Fibroblast of lung (primary cell): ENCODE data around the gene KIAA1614. TPM values are rescaled to one million over a fixed set of nuclear protein-coding genes. Genes with fewer than 3 reads are reported as not detected.

Experiments used
- DNase-seq, 2 donors: peaks; one replicate each; pipeline versions ENCODE4 v3.0.0 to v3.0.0-alpha.2; 2010; ENCODE audit warnings: low read depth in 2 of 2
- H2AFZ ChIP-seq: 2 replicates; pipeline ENCODE4 v1.5.1; 2012; ENCODE audit warnings: low read length, control low read depth, inconsistent platforms
- H3K27ac ChIP-seq: 2 replicates; pipeline ENCODE4 v1.5.1; 2011; ENCODE audit warnings: low read length, control low read depth; ENCODE audit not compliant: insufficient read depth
- H3K27me3 ChIP-seq: 2 replicates; pipeline ENCODE4 v1.5.1; 2011; ENCODE audit warnings: mild to moderate bottlenecking, low read length; ENCODE audit not compliant: control insufficient read depth, insufficient read depth
- H3K36me3 ChIP-seq: 2 replicates; pipeline ENCODE4 v1.5.1; 2011; ENCODE audit warnings: low read length; ENCODE audit not compliant: control insufficient read depth, insufficient read depth
- H3K4me1 ChIP-seq: 2 replicates; pipeline ENCODE4 v1.5.1; 2011; ENCODE audit warnings: low read length; ENCODE audit not compliant: control insufficient read depth, insufficient read depth; ENCODE audit errors: extremely low read depth
- H3K4me2 ChIP-seq: 2 replicates; pipeline ENCODE4 v1.5.1; 2011; ENCODE audit warnings: low read length, control low read depth; ENCODE audit not compliant: insufficient read depth; ENCODE audit errors: extremely low read depth
- H3K4me3 ChIP-seq, 4 experiments: fragments of 200-600 bp in 1 of 4; sonication (generic) in 1 of 4; replicated peaks in 1 of 4; 2 replicates each; pipeline ENCODE4 v1.5.1; 2011 to 2016; ENCODE audit warnings: low read length in 4 of 4, low read depth in 3 of 4, mild to moderate bottlenecking in 3 of 4, control low read depth in 2 of 4, inconsistent platforms in 1 of 4, mixed read lengths in 1 of 4; ENCODE audit not compliant: insufficient read depth in 1 of 4; ENCODE audit errors: control extremely low read depth in 1 of 4
- H3K79me2 ChIP-seq: 2 replicates; pipeline ENCODE4 v1.5.1; 2012; ENCODE audit warnings: mild to moderate bottlenecking, low read length, inconsistent platforms; ENCODE audit not compliant: control insufficient read depth, insufficient read depth
- H3K9ac ChIP-seq: 2 replicates; pipeline ENCODE4 v1.5.1; 2011; ENCODE audit warnings: mild to moderate bottlenecking, low read length, control low read depth; ENCODE audit not compliant: insufficient read depth
- H3K9me3 ChIP-seq: 2 replicates; pipeline ENCODE4 v1.5.1; 2012; ENCODE audit warnings: low read depth, low read length; ENCODE audit not compliant: control insufficient read depth, insufficient read depth
- H4K20me1 ChIP-seq: 2 replicates; pipeline ENCODE4 v1.5.1; 2011; ENCODE audit warnings: low read length; ENCODE audit not compliant: control insufficient read depth, insufficient read depth; ENCODE audit errors: extremely low read depth
- CTCF ChIP-seq, 2 donors: IDR thresholded peaks in 1 of 2; conservative IDR thresholded peaks in 1 of 2; 1 replicate in 1 of 2; 2 replicates in 1 of 2; pipeline ENCODE4 v1.5.1; 2011 to 2012; ENCODE audit warnings: low read length in 2 of 2, control low read depth in 1 of 2, inconsistent platforms in 1 of 2, low read depth in 1 of 2, mild to moderate bottlenecking in 1 of 2
- EZH2 ChIP-seq: IDR thresholded peaks from 2 replicates; pipeline ENCODE4 v1.5.1; 2012; ENCODE audit warnings: low read length, control low read depth, mild to moderate bottlenecking; ENCODE audit errors: missing control alignments
- polyA plus RNA-seq, 2 donors: library from polyadenylated mRNA; depleted of rRNA in 1 of 2; stranded (reverse) in 1 of 2; unstranded in 1 of 2; fragments of >200 nt; gene quantifications; 2 replicates each; pipeline ENCODE4 v1.2.1, GENCODE V29; 2011 to 2012; ENCODE audit warnings: missing spikeins in 1 of 2
- total RNA-seq: library from RNA; depleted of rRNA; stranded (reverse); fragments of >200 nt; gene quantifications from 2 replicates; pipeline ENCODE4 v1.2.1, GENCODE V29; 2014

The KIAA1614 gene
- total and polyA plus RNA-seq, 2 donors (not counting 1 experiment from before 2014, with no cell fraction given), result 3.0 to 8.1 TPM

- no peak for DNase-seq
- no peaks in the 10 kb centered on the region for H3K9me3 ChIP-seq
- H3K27me3 ChIP-seq, result no peaks in the 10 kb centered on the region
- peaks cover 5% of the 10 kb centered on the region for H3K4me1 ChIP-seq
- no peak overlapping the region for H3K9ac ChIP-seq
- no peak overlapping the region for H3K4me3 ChIP-seq
- no peaks in the 10 kb centered on the region for H4K20me1 ChIP-seq
- no peaks in the 10 kb centered on the region for H3K36me3 ChIP-seq
- H2AFZ ChIP-seq, result no peak overlapping the region
- H3K4me2 ChIP-seq, result no peak overlapping the region
- TF ChIP-seq CTCF (conservative IDR thresholded peaks at IDR 0.05 in 1 of 2, IDR thresholded peaks at IDR 0.05 in 1 of 2; ENCODE audit: low read depth in 1 of 2, low read length in 2 of 2) (no peak), EZH2 (no peak)
- no peak overlapping the region for H3K27ac ChIP-seq
- peaks cover 4% of the 10 kb centered on the region for H3K79me2 ChIP-seq
Observed at GRCh38 chr1:180909462-180909976, 3.2 kb upstream of the KIAA1614 start.

- H3K9ac ChIP-seq, result peak overlapping the region; percentile 85
- H4K20me1 ChIP-seq, result no peaks in the 10 kb centered on the region
- peak overlapping the region; percentile 75 for H3K27ac ChIP-seq
- TF ChIP-seq EZH2 (no peak), CTCF (conservative IDR thresholded peaks at IDR 0.05 in 1 of 2, IDR thresholded peaks at IDR 0.05 in 1 of 2; ENCODE audit: low read depth in 1 of 2, low read length in 2 of 2) (no peak)
- H3K4me2 ChIP-seq, result peak overlapping the region; percentile 92
- peaks cover 4% of the 10 kb centered on the region for H3K79me2 ChIP-seq
- peak overlapping the region; percentile 80 for H2AFZ ChIP-seq
- no peaks in the 10 kb centered on the region for H3K36me3 ChIP-seq
- no peaks in the 10 kb centered on the region for H3K9me3 ChIP-seq
- H3K4me3 ChIP-seq, result peak overlapping the region; percentile 55 to 73 (median 60)
- H3K27me3 ChIP-seq, result no peaks in the 10 kb centered on the region
- peaks cover 5% of the 10 kb centered on the region for H3K4me1 ChIP-seq
- peak; percentile 21 to 39 for DNase-seq
Observed at GRCh38 chr1:180911640-180912191, 981 bp upstream of the KIAA1614 start.

- Histone ChIP-seq H3K9me3 (no peaks in the 10 kb centered on the region), H3K9ac (peak overlapping the region; percentile 85), H2AFZ (peak overlapping the region; percentile 80), H3K4me1 (peaks cover 5% of the 10 kb centered on the region), H3K36me3 (no peaks in the 10 kb centered on the region), H3K27me3 (no peaks in the 10 kb centered on the region), H4K20me1 (no peaks in the 10 kb centered on the region), H3K27ac (peak overlapping the region; percentile 75), H3K4me2 (peak overlapping the region; percentile 92), H3K4me3 (peak overlapping the region; percentile 55 to 73 (median 60)), H3K79me2 (peaks cover 4% of the 10 kb centered on the region)
- TF ChIP-seq EZH2 (no peak), CTCF (conservative IDR thresholded peaks at IDR 0.05 in 1 of 2, IDR thresholded peaks at IDR 0.05 in 1 of 2; ENCODE audit: low read depth in 1 of 2, low read length in 2 of 2) (no peak)
- DNase-seq, result peak; percentile 54 to 57
Observed at GRCh38 chr1:180912211-180912800, 391 bp upstream of the KIAA1614 start.
